Neural crest cell (in vitro differentiated cells): ENCODE data around the gene MTHFD2L. TPM values are rescaled to one million over a fixed set of nuclear protein-coding genes. Genes with fewer than 3 reads are reported as not detected.
A peak's percentile ranks its signal among the peaks of the same experiment; 100 is the strongest.

ENCODE experiments used
- DNase-seq: peaks from one replicate; pipeline ENCODE4 v3.0.0; 2021; ENCODE audit warnings: low read depth, mixed read lengths, low spot score
- H3K27ac Mint-ChIP-seq: one replicate; pipeline ENCODE4 v1.8.0; 2021; ENCODE audit warnings: mild to moderate bottlenecking, mixed read lengths; ENCODE audit not compliant: unreplicated experiment
- H3K27me3 Mint-ChIP-seq: 2 replicates; pipeline ENCODE4 v1.8.0; 2021; ENCODE audit warnings: low read depth, mild to moderate bottlenecking, mixed read lengths
- H3K36me3 Mint-ChIP-seq: 2 replicates; pipeline ENCODE4 v1.8.0; 2021; ENCODE audit warnings: low read depth, mild to moderate bottlenecking, mixed read lengths
- H3K4me1 Mint-ChIP-seq: 2 replicates; pipeline ENCODE4 v1.8.0; 2021; ENCODE audit warnings: mixed read lengths
- H3K4me3 Mint-ChIP-seq: one replicate; pipeline ENCODE4 v1.8.0; 2021; ENCODE audit warnings: mild to moderate bottlenecking, mixed read lengths
- H3K9me3 Mint-ChIP-seq: 2 replicates; pipeline ENCODE4 v1.8.0; 2021; ENCODE audit warnings: mixed read lengths
- total RNA-seq: library from RNA; stranded (reverse); gene quantifications from 2 replicates; pipeline ENCODE4 v1.2.1, GENCODE V29; 2021
- TF ChIP-seq, protein P1 (sequence below): fragments of 200-600 bp; sonication (generic); conservative IDR thresholded peaks from 2 replicates; pipeline ENCODE4 v1.5.0; 2021; ENCODE audit warnings: antibody characterized with exemption, mild to moderate bottlenecking

Gene MTHFD2L
- total RNA-seq, 1 donor from 2014 or later = 19.9 TPM

GRCh38 chr4:74157154-74157553 lies 764 bp upstream of the MTHFD2L start:
- Mint-ChIP-seq H3K36me3 (peaks cover 6% of the 10 kb centered on the region), H3K4me3 (peak overlapping the region; percentile 83), H3K9me3 (no peaks in the 10 kb centered on the region), H3K27me3 (no peaks in the 10 kb centered on the region), H3K4me1 (peaks cover 24% of the 10 kb centered on the region), H3K27ac (peak overlapping the region; percentile 98)
- TF ChIP-seq, protein P1, sequence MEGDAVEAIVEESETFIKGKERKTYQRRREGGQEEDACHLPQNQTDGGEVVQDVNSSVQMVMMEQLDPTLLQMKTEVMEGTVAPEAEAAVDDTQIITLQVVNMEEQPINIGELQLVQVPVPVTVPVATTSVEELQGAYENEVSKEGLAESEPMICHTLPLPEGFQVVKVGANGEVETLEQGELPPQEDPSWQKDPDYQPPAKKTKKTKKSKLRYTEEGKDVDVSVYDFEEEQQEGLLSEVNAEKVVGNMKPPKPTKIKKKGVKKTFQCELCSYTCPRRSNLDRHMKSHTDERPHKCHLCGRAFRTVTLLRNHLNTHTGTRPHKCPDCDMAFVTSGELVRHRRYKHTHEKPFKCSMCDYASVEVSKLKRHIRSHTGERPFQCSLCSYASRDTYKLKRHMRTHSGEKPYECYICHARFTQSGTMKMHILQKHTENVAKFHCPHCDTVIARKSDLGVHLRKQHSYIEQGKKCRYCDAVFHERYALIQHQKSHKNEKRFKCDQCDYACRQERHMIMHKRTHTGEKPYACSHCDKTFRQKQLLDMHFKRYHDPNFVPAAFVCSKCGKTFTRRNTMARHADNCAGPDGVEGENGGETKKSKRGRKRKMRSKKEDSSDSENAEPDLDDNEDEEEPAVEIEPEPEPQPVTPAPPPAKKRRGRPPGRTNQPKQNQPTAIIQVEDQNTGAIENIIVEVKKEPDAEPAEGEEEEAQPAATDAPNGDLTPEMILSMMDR = no peak
- no peak for DNase-seq

- no peaks in the 10 kb centered on the region for H3K9me3 Mint-ChIP-seq
- TF ChIP-seq, protein P1 = no peak
- no peaks in the 10 kb centered on the region for H3K27me3 Mint-ChIP-seq
- H3K27ac Mint-ChIP-seq = peak overlapping the region; percentile 96
- no peak for DNase-seq
- H3K36me3 Mint-ChIP-seq = peaks cover 6% of the 10 kb centered on the region
- H3K4me3 Mint-ChIP-seq = peak overlapping the region; percentile 86
- peaks cover 24% of the 10 kb centered on the region for H3K4me1 Mint-ChIP-seq
Observed at GRCh38 chr4:74158466-74159142, 686 bp downstream of the MTHFD2L start.

DNA sequence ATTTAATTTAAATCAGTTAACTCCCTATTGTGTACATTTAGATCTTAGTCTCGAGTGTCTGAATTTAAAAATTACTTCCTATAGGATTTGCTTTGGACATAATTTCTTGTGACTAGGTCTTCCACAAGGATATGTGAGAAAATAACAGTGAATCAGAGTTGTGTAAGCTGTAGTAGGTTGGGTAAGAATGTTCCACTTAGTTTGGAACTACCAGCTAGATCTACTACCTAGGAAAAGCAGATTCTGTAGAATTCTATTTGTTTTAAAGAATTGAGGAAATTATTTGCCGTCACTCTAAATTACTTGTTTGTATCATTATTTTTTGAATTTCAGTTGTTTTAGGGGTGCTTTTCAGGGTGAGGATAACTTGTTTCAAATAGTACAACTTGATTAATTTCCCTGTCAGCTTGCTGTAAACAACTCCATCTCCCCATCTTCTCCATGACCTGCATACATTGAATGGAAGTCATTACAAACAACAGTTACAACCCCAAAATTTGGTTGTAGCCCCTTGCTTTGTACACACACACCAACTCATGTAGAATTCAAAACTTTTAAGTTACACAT lies 1.3 kb downstream of the MTHFD2L start:
- TF ChIP-seq, protein P1 = no peak
- H3K27me3 Mint-ChIP-seq = no peaks in the 10 kb centered on the region
- H3K4me1 Mint-ChIP-seq = peaks cover 24% of the 10 kb centered on the region
- no peaks in the 10 kb centered on the region for H3K9me3 Mint-ChIP-seq
- peak overlapping the region; percentile 96 for H3K27ac Mint-ChIP-seq
- DNase-seq = no peak
- peaks cover 6% of the 10 kb centered on the region for H3K36me3 Mint-ChIP-seq
- H3K4me3 Mint-ChIP-seq = peak overlapping the region; percentile 86

- Mint-ChIP-seq H3K36me3 (peaks cover 10% of the 10 kb centered on the region), H3K27ac (no peak overlapping the region), H3K27me3 (no peaks in the 10 kb centered on the region), H3K4me1 (peaks cover 20% of the 10 kb centered on the region), H3K9me3 (no peaks in the 10 kb centered on the region), H3K4me3 (no peak overlapping the region)
- no peak for DNase-seq
- TF ChIP-seq, protein P1 = no peak
Observed at GRCh38 chr4:74161666-74162450, 3.9 kb downstream of the MTHFD2L start.

- DNase-seq = no peak
- Mint-ChIP-seq H3K27ac (no peak overlapping the region), H3K4me1 (no peaks in the 10 kb centered on the region), H3K9me3 (no peaks in the 10 kb centered on the region), H3K36me3 (peaks cover 7% of the 10 kb centered on the region), H3K27me3 (no peaks in the 10 kb centered on the region), H3K4me3 (no peak overlapping the region)
- TF ChIP-seq, protein P1 = no peak
Observed at GRCh38 chr4:74166135-74166534, 8.2 kb downstream of the MTHFD2L start.
